H9 (cell line): ENCODE measurements around the gene KLHL2. TPM values are rescaled to one million over a fixed set of nuclear protein-coding genes. Genes with fewer than 3 reads are reported as not detected.

Experiments used
- DNase-seq: peaks from one replicate; pipeline ENCODE4 v3.0.0-alpha.2; 2017
- H2AFZ ChIP-seq: one replicate; pipeline ENCODE4 v1.6.1; 2013; ENCODE audit warnings: mild to moderate bottlenecking, low read length, control low read depth, moderate library complexity
- H2AK5ac ChIP-seq: 2 replicates; pipeline ENCODE4 v1.6.1; 2013; ENCODE audit warnings: low read length, control low read depth, mixed read lengths; ENCODE audit not compliant: insufficient read length
- H2BK120ac ChIP-seq: one replicate; pipeline ENCODE4 v1.6.1; 2013; ENCODE audit warnings: low read depth, mild to moderate bottlenecking, low read length, control low read depth, inconsistent platforms; ENCODE audit not compliant: poor library complexity, severe bottlenecking
- H2BK12ac ChIP-seq: 2 replicates; pipeline ENCODE4 v1.6.1; 2013; ENCODE audit warnings: low read length, control low read depth, mixed read lengths, low read depth; ENCODE audit not compliant: insufficient read length
- H2BK15ac ChIP-seq: 2 replicates; pipeline ENCODE4 v1.6.1; 2013; ENCODE audit warnings: low read depth, low read length, control low read depth
- H2BK20ac ChIP-seq: one replicate; pipeline ENCODE4 v1.6.1; 2013; ENCODE audit warnings: low read depth, mild to moderate bottlenecking, low read length, control low read depth, inconsistent platforms; ENCODE audit not compliant: poor library complexity, severe bottlenecking
- H2BK5ac ChIP-seq: 2 replicates; pipeline ENCODE4 v1.6.1; 2013; ENCODE audit warnings: low read length, control low read depth, mixed read lengths; ENCODE audit not compliant: insufficient read length
- H3K14ac ChIP-seq: 2 replicates; pipeline ENCODE4 v1.6.1; 2013; ENCODE audit warnings: low read length, control low read depth; ENCODE audit not compliant: insufficient read depth
- H3K18ac ChIP-seq: 2 replicates; pipeline ENCODE4 v1.6.1; 2013; ENCODE audit warnings: low read depth, mild to moderate bottlenecking, mixed read lengths, low read length, control low read depth; ENCODE audit not compliant: insufficient read length
- H3K23ac ChIP-seq: 2 replicates; pipeline ENCODE4 v1.6.1; 2013; ENCODE audit warnings: low read length, control low read depth, mixed read lengths, low read depth; ENCODE audit not compliant: insufficient read length
- H3K23me2 ChIP-seq: 2 replicates; pipeline ENCODE4 v1.6.1; 2013; ENCODE audit warnings: low read depth, mild to moderate bottlenecking, mixed read lengths, low read length, control low read depth; ENCODE audit not compliant: insufficient read length, poor library complexity, severe bottlenecking
- H3K27ac ChIP-seq: 2 replicates; pipeline ENCODE4 v1.5.1; 2013; ENCODE audit warnings: low read length, control low read depth, mixed read lengths, low read depth; ENCODE audit not compliant: insufficient read length
- H3K27me3 ChIP-seq: 2 replicates; pipeline ENCODE4 v1.6.1; 2013; ENCODE audit warnings: low read length, control low read depth, inconsistent platforms; ENCODE audit not compliant: insufficient read depth
- H3K4ac ChIP-seq: 2 replicates; pipeline ENCODE4 v1.6.1; 2013; ENCODE audit warnings: low read depth, mild to moderate bottlenecking, control low read depth, inconsistent platforms, low read length, moderate library complexity
- H3K4me1 ChIP-seq: 2 replicates; pipeline ENCODE4 v1.6.1; 2013; ENCODE audit warnings: low read length, control low read depth, inconsistent platforms; ENCODE audit not compliant: insufficient read depth
- H3K4me2 ChIP-seq: 2 replicates; pipeline ENCODE4 v1.6.1; 2013; ENCODE audit warnings: low read length, control low read depth, mixed read lengths; ENCODE audit not compliant: insufficient read length, insufficient read depth
- H3K56ac ChIP-seq: 2 replicates; pipeline ENCODE4 v1.6.1; 2013; ENCODE audit warnings: low read depth, mild to moderate bottlenecking, mixed read lengths, low read length, control low read depth; ENCODE audit not compliant: insufficient read length
- H3K79me1 ChIP-seq: 2 replicates; pipeline ENCODE4 v1.6.1; 2013; ENCODE audit warnings: low read depth, mild to moderate bottlenecking, moderate library complexity, low read length, control low read depth, inconsistent platforms; ENCODE audit not compliant: insufficient read depth, poor library complexity, severe bottlenecking
- H3K79me2 ChIP-seq: 2 replicates; pipeline ENCODE4 v1.6.1; 2013; ENCODE audit warnings: low read length, control low read depth, inconsistent platforms; ENCODE audit not compliant: insufficient read depth
- H3K9ac ChIP-seq: 2 replicates; pipeline ENCODE4 v1.6.1; 2013; ENCODE audit warnings: low read length, control low read depth, mixed read lengths; ENCODE audit not compliant: insufficient read length; ENCODE audit errors: extremely low read depth
- H3K9me3 ChIP-seq: one replicate; pipeline ENCODE4 v1.6.1; 2013; ENCODE audit warnings: low read depth, low read length, inconsistent platforms; ENCODE audit not compliant: control insufficient read depth
- H3T11ph ChIP-seq: one replicate; pipeline ENCODE4 v1.6.1; 2013; ENCODE audit warnings: mild to moderate bottlenecking, low read length, control low read depth, inconsistent platforms
- H4K20me1 ChIP-seq: one replicate; pipeline ENCODE4 v1.6.1; 2013; ENCODE audit not compliant: control insufficient read depth, insufficient read length, insufficient read depth
- H4K5ac ChIP-seq: 2 replicates; pipeline ENCODE4 v1.6.1; 2013; ENCODE audit warnings: low read depth, mild to moderate bottlenecking, mixed read lengths, low read length, control low read depth; ENCODE audit not compliant: insufficient read length
- H4K8ac ChIP-seq: replicated peaks from 2 replicates; pipeline ENCODE4 v1.6.1; 2013; ENCODE audit warnings: low read length, control low read depth, mixed read lengths, low read depth; ENCODE audit not compliant: insufficient read length
- H4K91ac ChIP-seq: 2 replicates; pipeline ENCODE4 v1.6.1; 2013; ENCODE audit warnings: low read depth, mild to moderate bottlenecking, moderate library complexity, mixed read lengths, low read length, control low read depth; ENCODE audit not compliant: insufficient read length
- H3K27ac Mint-ChIP-seq, 3 experiments: 2 replicates in 2 of 3; 3 replicates in 1 of 3; pipeline ENCODE4 v1.8.0; 2020 to 2021; ENCODE audit warnings: mixed read lengths in 3 of 3, mild to moderate bottlenecking in 1 of 3, moderate library complexity in 1 of 3
- H3K27me3 Mint-ChIP-seq: 2 replicates; pipeline ENCODE4 v1.8.0; 2021; ENCODE audit warnings: low read depth, mild to moderate bottlenecking, moderate library complexity, mixed read lengths
- H3K36me3 Mint-ChIP-seq, 3 experiments: 2 replicates in 2 of 3; 3 replicates in 1 of 3; pipeline ENCODE4 v1.8.0; 2020 to 2021; ENCODE audit warnings: low read depth in 3 of 3, mixed read lengths in 3 of 3; ENCODE audit not compliant: insufficient read depth in 1 of 3
- H3K4me1 Mint-ChIP-seq, 2 experiments: 2 replicates each; pipeline ENCODE4 v1.8.0; 2020; ENCODE audit warnings: mixed read lengths in 2 of 2
- H3K4me3 Mint-ChIP-seq, 2 experiments: 2 replicates in 1 of 2; 3 replicates in 1 of 2; pipeline ENCODE4 v1.8.0; 2020 to 2021; ENCODE audit warnings: mild to moderate bottlenecking in 2 of 2, mixed read lengths in 2 of 2, moderate library complexity in 1 of 2
- H3K9me3 Mint-ChIP-seq, 2 experiments: 2 replicates in 1 of 2; 3 replicates in 1 of 2; pipeline ENCODE4 v1.8.0; 2020; ENCODE audit warnings: mild to moderate bottlenecking in 2 of 2, mixed read lengths in 2 of 2, moderate library complexity in 1 of 2
- WGBS: extraction: QIAGEN DNeasy Blood & Tissue Kit; methylation state at CpG from one replicate; pipeline ENCODE4 v1.1.7; 2013; ENCODE audit warnings: missing lambda C conversion rate, low lambda C conversion rate, mixed read lengths; ENCODE audit not compliant: insufficient read length; ENCODE audit errors: extremely low coverage; 5-methylcytosine and 5-hydroxymethylcytosine counted together
- total RNA-seq: library from RNA; stranded (reverse); gene quantifications from 2 replicates; pipeline ENCODE4 v1.2.1, GENCODE V29; 2021
- TF ChIP-seq, protein P1 (sequence below): fragments of 200-600 bp; sonication (generic); conservative IDR thresholded peaks from 3 replicates; pipeline ENCODE4 v1.8.0; 2021; ENCODE audit warnings: antibody characterized with exemption, mild to moderate bottlenecking

KLHL2 gene
- total RNA-seq, 1 experiment from 2014 or later, result 14.3 TPM

DNA sequence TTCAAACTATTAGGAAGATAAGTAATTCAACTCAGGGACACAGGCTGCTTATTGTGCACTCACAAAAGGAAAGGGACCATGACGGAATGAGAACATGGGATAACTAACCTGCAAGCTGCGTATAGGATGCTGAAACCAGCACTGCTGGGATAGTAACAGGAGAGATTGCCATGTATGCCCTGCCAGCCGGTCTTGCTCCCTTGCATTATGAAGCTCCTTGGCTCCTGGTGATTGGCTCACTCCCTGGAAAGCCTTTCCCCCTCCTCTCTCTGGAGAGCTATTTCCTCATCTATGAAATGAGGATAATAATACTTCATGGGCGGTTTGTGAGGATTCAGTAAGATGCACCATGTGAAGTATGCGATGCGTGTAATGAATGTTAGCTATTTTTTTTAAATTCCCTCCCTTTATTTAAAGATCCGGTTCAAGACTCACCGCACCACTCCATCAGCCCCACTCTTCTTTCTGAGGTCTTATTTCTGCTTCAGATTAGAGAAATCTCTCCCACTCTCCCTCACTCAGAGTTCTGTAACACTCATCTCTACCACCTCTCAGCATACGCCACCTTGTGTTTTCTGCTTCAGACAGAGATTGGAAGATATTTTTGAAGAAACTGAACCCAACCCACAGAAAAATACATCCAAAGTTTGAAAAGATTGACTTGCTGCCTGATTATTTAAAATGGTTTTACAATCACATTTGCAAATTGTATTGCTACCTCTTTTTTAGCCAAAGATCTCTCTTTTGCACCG is 138.5 kb downstream of the KLHL2 start:
- no peaks in the 10 kb centered on the region for H3K79me1 ChIP-seq
- peaks cover 0 to 13% (median 12%) of the 10 kb centered on the region in 3 experiments; a peak in 5 of 7 replicates for H3K36me3 Mint-ChIP-seq
- no peaks in the 10 kb centered on the region for H3K9me3 ChIP-seq
- H3K9ac ChIP-seq, result no peak overlapping the region
- H2BK120ac ChIP-seq, result no peak overlapping the region
- H4K91ac ChIP-seq, result no peak overlapping the region
- no peaks in the 10 kb centered on the region for H3K23me2 ChIP-seq
- H3K4me1 Mint-ChIP-seq, result peaks cover 2 to 3% of the 10 kb centered on the region in 2 experiments; a peak in 2 of 4 replicates
- no peaks in the 10 kb centered on the region for H3K9me3 Mint-ChIP-seq
- no peak overlapping the region for H3K4ac ChIP-seq
- H3K27me3 Mint-ChIP-seq, result no peaks in the 10 kb centered on the region
- H2AK5ac ChIP-seq, result no peak overlapping the region
- no peak overlapping the region for H3K4me2 ChIP-seq
- WGBS, result no CpG with 5 or more reads among the region's 10 CpGs
- TF ChIP-seq, protein P1, sequence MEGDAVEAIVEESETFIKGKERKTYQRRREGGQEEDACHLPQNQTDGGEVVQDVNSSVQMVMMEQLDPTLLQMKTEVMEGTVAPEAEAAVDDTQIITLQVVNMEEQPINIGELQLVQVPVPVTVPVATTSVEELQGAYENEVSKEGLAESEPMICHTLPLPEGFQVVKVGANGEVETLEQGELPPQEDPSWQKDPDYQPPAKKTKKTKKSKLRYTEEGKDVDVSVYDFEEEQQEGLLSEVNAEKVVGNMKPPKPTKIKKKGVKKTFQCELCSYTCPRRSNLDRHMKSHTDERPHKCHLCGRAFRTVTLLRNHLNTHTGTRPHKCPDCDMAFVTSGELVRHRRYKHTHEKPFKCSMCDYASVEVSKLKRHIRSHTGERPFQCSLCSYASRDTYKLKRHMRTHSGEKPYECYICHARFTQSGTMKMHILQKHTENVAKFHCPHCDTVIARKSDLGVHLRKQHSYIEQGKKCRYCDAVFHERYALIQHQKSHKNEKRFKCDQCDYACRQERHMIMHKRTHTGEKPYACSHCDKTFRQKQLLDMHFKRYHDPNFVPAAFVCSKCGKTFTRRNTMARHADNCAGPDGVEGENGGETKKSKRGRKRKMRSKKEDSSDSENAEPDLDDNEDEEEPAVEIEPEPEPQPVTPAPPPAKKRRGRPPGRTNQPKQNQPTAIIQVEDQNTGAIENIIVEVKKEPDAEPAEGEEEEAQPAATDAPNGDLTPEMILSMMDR, result 0 out of 3 replicates have a peak, but pooled peaks have one; percentile 17
- no peaks in the 10 kb centered on the region for H3K79me2 ChIP-seq
- H3K14ac ChIP-seq, result no peak overlapping the region
- H4K20me1 ChIP-seq, result no peaks in the 10 kb centered on the region
- no peaks in the 10 kb centered on the region for H3K4me1 ChIP-seq
- H2BK20ac ChIP-seq, result no peak overlapping the region
- H2BK12ac ChIP-seq, result no peak overlapping the region
- H3K27me3 ChIP-seq, result no peaks in the 10 kb centered on the region
- peak overlapping the region; percentile 63 for H4K5ac ChIP-seq
- H3K27ac Mint-ChIP-seq, result peak overlapping the region in 1 of 3 experiments; percentile 54; a peak in 2 of 7 replicates
- H2BK15ac ChIP-seq, result no peak overlapping the region
- no peak overlapping the region for H4K8ac ChIP-seq
- no peak overlapping the region for H3K56ac ChIP-seq
- no peak overlapping the region for H3K4me3 Mint-ChIP-seq
- no peak overlapping the region for H3K18ac ChIP-seq
- no peak overlapping the region for H2AFZ ChIP-seq
- H2BK5ac ChIP-seq, result no peak overlapping the region
- no peak overlapping the region for H3K23ac ChIP-seq
- H3T11ph ChIP-seq, result no peak overlapping the region
- no peak for DNase-seq
- no peak overlapping the region for H3K27ac ChIP-seq
